HepG2 (cell line): ENCODE data around the gene RHBDF2. TPM values are rescaled to one million over a fixed set of nuclear protein-coding genes. Genes with fewer than 3 reads are reported as not detected.

ENCODE experiments used
- GFI1 ChIP-seq: sonication (generic); formaldehyde crosslinking; IDR thresholded peaks from 2 replicates; pipeline ENCODE4 v1.5.0; 2020; ENCODE audit warnings: missing genetic modification reagents, mild to moderate bottlenecking, borderline replicate concordance
- ZSCAN20 ChIP-seq: sonication (generic); formaldehyde crosslinking; IDR thresholded peaks from 2 replicates; pipeline ENCODE4 v1.4.0; 2020; ENCODE audit warnings: missing genetic modification reagents, mild to moderate bottlenecking, borderline replicate concordance
- polyA plus RNA-seq, 8 experiments: library from polyadenylated mRNA; depleted of rRNA in 3 of 8; stranded (reverse) in 7 of 8; unstranded in 1 of 8; fragments of >200 nt; fragmentation: Illumina TruSeq in 4 of 8; extraction: Trizol in 4 of 8; gene quantifications; 2 replicates each; pipeline versions ENCODE4 v1.2.1 to v1.2.3, GENCODE V29; 2011 to 2016; ENCODE audit warnings: low read depth in 4 of 8, missing spikeins in 1 of 8, mixed read lengths in 1 of 8; ENCODE audit not compliant: insufficient read depth in 1 of 8
- total RNA-seq, 5 experiments: library from RNA; depleted of rRNA; stranded (reverse); fragments of >200 nt; fragmentation: Illumina TruSeq; extraction: Trizol; gene quantifications; 2 replicates each; pipeline ENCODE4 v1.2.3, GENCODE V29; 2016; ENCODE audit warnings: low read depth in 1 of 5
- TF ChIP-seq, protein P1 (sequence below), 2 experiments: fragments of 450-650 bp in 1 of 2; sonication (generic) in 1 of 2; formaldehyde crosslinking in 1 of 2; IDR thresholded peaks; 2 replicates each; pipeline versions ENCODE4 v1.6.1 to v1.8.0; 2016 to 2022; ENCODE audit warnings: antibody characterized with exemption in 1 of 2, mild to moderate bottlenecking in 1 of 2, missing genetic modification reagents in 1 of 2
- TF ChIP-seq, protein P2 (sequence below): sonication (generic); formaldehyde crosslinking; IDR thresholded peaks from 2 replicates; pipeline ENCODE4 v1.5.1; 2020; ENCODE audit warnings: mild to moderate bottlenecking, missing genetic modification reagents, moderate library complexity
- TF ChIP-seq, protein P3 (sequence below): sonication (generic); formaldehyde crosslinking; IDR thresholded peaks from 2 replicates; pipeline ENCODE4 v1.4.0; 2020; ENCODE audit warnings: mild to moderate bottlenecking, missing genetic modification reagents

The RHBDF2 gene
- total and polyA plus RNA-seq, 2 of the 13 experiments (the other 11 are each of a cell fraction or from before 2014, with no cell fraction given), result 7.8 to 24.2 TPM

DNA sequence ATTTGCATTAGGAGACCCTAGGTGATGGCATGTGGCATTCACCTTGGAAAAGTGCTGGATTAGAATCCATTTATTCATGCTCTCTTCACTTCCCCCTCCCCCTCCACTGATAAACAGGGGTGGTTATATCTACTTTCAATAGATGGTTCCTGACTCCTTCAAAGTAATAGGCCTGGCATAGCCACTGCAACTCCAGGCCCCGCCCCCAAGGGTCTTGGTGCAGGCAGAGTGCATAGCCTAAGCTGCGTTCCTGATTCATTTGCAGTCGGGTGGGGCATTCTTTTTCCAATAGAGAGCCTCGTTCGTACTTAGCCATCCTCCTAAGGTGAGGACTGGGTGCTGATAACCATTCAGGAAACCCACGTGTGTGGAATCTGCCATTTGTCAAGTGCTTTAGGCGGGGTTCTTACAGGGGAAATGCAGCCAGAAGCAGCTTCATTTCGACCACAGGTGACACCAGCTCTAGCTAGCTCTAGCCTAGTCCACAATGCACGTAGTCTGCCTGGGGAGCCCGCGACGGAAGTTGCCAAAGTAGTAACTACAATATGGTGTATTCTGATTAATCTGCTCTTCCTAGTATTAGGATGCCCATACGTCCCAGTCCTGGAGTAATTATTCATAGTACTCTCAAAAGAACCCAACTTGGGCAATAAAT, 59.4 kb downstream of the RHBDF2 start (continued):
- TF ChIP-seq ZSCAN20 (no peak), GFI1 (no peak)
- TF ChIP-seq, protein P1, sequence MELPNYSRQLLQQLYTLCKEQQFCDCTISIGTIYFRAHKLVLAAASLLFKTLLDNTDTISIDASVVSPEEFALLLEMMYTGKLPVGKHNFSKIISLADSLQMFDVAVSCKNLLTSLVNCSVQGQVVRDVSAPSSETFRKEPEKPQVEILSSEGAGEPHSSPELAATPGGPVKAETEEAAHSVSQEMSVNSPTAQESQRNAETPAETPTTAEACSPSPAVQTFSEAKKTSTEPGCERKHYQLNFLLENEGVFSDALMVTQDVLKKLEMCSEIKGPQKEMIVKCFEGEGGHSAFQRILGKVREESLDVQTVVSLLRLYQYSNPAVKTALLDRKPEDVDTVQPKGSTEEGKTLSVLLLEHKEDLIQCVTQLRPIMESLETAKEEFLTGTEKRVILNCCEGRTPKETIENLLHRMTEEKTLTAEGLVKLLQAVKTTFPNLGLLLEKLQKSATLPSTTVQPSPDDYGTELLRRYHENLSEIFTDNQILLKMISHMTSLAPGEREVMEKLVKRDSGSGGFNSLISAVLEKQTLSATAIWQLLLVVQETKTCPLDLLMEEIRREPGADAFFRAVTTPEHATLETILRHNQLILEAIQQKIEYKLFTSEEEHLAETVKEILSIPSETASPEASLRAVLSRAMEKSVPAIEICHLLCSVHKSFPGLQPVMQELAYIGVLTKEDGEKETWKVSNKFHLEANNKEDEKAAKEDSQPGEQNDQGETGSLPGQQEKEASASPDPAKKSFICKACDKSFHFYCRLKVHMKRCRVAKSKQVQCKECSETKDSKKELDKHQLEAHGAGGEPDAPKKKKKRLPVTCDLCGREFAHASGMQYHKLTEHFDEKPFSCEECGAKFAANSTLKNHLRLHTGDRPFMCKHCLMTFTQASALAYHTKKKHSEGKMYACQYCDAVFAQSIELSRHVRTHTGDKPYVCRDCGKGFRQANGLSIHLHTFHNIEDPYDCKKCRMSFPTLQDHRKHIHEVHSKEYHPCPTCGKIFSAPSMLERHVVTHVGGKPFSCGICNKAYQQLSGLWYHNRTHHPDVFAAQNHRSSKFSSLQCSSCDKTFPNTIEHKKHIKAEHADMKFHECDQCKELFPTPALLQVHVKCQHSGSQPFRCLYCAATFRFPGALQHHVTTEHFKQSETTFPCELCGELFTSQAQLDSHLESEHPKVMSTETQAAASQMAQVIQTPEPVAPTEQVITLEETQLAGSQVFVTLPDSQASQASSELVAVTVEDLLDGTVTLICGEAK (IDR thresholded peaks at IDR 0.05), result no peak
- TF ChIP-seq, protein P1 (CRISPR knock-in tag; IDR thresholded peaks at IDR 0.05), result no peak
- TF ChIP-seq, protein P2, sequence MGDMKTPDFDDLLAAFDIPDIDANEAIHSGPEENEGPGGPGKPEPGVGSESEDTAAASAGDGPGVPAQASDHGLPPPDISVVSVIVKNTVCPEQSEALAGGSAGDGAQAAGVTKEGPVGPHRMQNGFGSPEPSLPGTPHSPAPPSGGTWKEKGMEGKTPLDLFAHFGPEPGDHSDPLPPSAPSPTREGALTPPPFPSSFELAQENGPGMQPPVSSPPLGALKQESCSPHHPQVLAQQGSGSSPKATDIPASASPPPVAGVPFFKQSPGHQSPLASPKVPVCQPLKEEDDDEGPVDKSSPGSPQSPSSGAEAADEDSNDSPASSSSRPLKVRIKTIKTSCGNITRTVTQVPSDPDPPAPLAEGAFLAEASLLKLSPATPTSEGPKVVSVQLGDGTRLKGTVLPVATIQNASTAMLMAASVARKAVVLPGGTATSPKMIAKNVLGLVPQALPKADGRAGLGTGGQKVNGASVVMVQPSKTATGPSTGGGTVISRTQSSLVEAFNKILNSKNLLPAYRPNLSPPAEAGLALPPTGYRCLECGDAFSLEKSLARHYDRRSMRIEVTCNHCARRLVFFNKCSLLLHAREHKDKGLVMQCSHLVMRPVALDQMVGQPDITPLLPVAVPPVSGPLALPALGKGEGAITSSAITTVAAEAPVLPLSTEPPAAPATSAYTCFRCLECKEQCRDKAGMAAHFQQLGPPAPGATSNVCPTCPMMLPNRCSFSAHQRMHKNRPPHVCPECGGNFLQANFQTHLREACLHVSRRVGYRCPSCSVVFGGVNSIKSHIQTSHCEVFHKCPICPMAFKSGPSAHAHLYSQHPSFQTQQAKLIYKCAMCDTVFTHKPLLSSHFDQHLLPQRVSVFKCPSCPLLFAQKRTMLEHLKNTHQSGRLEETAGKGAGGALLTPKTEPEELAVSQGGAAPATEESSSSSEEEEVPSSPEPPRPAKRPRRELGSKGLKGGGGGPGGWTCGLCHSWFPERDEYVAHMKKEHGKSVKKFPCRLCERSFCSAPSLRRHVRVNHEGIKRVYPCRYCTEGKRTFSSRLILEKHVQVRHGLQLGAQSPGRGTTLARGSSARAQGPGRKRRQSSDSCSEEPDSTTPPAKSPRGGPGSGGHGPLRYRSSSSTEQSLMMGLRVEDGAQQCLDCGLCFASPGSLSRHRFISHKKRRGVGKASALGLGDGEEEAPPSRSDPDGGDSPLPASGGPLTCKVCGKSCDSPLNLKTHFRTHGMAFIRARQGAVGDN (CRISPR knock-in tag), result no peak
- TF ChIP-seq, protein P3, sequence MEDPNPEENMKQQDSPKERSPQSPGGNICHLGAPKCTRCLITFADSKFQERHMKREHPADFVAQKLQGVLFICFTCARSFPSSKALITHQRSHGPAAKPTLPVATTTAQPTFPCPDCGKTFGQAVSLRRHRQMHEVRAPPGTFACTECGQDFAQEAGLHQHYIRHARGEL (CRISPR knock-in tag), result no peak
